ENCODE data around the gene EP300. TPM values are rescaled to one million over a fixed set of nuclear protein-coding genes. Genes with fewer than 3 reads are reported as not detected.

The EP300 gene
- total RNA-seq, 1 experiment from 2014 or later, result 78.6 TPM

DNA sequence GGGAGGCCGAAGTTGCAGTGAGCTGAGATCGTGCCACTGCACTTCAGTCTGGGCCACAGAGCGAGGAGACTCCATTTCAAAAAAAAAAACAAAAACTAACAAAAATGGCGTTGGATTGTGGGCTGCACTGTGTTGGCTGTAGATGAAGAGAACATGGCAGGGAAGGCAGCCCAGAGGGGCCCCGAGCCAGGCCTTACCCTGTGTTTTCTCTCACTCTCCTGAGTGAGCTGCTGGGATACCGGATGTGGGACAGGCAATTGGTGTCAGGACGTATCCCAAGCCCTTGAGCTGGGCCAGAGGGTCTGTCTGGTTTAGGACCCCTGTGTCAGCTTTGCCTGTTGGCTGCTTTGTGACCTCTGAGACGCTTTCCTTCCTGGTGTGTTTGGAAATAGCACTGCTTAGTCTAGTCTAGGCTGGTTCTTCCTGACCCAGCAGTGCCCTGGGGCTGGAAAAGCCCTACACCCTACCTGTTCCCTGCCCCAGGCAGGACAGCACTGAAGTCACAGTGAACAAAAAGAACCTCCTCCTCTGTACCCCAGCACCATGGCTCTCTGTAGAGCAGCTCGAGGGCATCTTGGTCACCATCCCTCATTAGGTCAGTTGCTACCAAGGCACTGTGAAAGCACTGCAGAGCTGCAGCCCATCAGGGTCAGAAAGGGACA is 130.6 kb downstream of the EP300 start:
- intact Hi-C loops (cut with micrococcal nuclease; ENCODE audit: unreplicated experiment), result no loop called here
- ChIA-PET CTCF (no interaction called here), POLR2A (interaction anchor here (0.6 kb wide), 1 partner anchor 434 kb away, joined by 3 read pairs; no protein-coding TSS in a partner anchor)
- BruUV-seq (replicated peaks), result no TSS peak
- Histone ChIP-seq H3K9me3 (no peaks in the 10 kb centered on the region), H3K36me3 (ENCODE audit: control insufficient read depth, insufficient read depth, low read length) (no peaks in the 10 kb centered on the region), H3K4me1 (no peaks in the 10 kb centered on the region), H3K27me3 (replicated peaks; ENCODE audit: control insufficient read depth, insufficient read depth, low read length) (no peaks in the 10 kb centered on the region), H3K4me3 (ENCODE audit: low read depth, low read length) (no peak overlapping the region)
- Mint-ChIP-seq H3K27ac (ENCODE audit: unreplicated experiment) (no peak overlapping the region), H3K9me3 (ENCODE audit: unreplicated experiment) (no peaks in the 10 kb centered on the region), H3K27me3 (ENCODE audit: insufficient read depth, unreplicated experiment) (no peaks in the 10 kb centered on the region), H3K4me1 (ENCODE audit: low read depth, unreplicated experiment) (no peaks in the 10 kb centered on the region), H3K36me3 (ENCODE audit: insufficient read depth, unreplicated experiment) (peaks cover 54% of the 10 kb centered on the region), H3K4me3 (ENCODE audit: unreplicated experiment) (no peak overlapping the region)
- no peak for DNase-seq
- TF ChIP-seq, protein P1, sequence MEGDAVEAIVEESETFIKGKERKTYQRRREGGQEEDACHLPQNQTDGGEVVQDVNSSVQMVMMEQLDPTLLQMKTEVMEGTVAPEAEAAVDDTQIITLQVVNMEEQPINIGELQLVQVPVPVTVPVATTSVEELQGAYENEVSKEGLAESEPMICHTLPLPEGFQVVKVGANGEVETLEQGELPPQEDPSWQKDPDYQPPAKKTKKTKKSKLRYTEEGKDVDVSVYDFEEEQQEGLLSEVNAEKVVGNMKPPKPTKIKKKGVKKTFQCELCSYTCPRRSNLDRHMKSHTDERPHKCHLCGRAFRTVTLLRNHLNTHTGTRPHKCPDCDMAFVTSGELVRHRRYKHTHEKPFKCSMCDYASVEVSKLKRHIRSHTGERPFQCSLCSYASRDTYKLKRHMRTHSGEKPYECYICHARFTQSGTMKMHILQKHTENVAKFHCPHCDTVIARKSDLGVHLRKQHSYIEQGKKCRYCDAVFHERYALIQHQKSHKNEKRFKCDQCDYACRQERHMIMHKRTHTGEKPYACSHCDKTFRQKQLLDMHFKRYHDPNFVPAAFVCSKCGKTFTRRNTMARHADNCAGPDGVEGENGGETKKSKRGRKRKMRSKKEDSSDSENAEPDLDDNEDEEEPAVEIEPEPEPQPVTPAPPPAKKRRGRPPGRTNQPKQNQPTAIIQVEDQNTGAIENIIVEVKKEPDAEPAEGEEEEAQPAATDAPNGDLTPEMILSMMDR (IDR thresholded peaks at IDR 0.05; ENCODE audit: insufficient read depth in 1 of 2, low read depth in 1 of 2, low read length in 1 of 2, severe bottlenecking in 1 of 2, unreplicated experiment in 1 of 2), result no peak

DNA sequence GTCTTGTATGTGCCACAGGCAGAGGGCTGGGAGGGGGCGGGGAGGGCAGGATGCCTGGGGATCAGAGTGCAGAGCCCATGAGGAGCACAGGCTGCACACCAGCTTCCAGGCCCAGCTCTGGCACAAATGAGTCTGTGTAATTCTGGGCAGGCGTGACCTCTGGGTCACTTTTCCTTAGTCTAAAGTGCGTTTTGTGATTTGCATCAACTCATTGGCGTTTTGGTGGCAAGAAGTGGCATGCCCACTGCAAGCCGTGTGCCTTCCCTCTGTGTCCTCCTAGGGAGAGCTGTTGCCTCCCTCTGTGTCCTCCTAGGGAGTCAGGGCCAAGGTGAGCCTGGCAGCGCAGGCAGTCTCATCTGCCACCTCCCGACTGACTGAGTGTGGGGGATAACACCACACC is 131.1 kb downstream of the EP300 start:
- Mint-ChIP-seq H3K27me3 (ENCODE audit: insufficient read depth, unreplicated experiment) (no peaks in the 10 kb centered on the region), H3K27ac (ENCODE audit: unreplicated experiment) (no peak overlapping the region), H3K36me3 (ENCODE audit: insufficient read depth, unreplicated experiment) (peaks cover 55% of the 10 kb centered on the region), H3K4me3 (ENCODE audit: unreplicated experiment) (no peak overlapping the region), H3K4me1 (ENCODE audit: low read depth, unreplicated experiment) (no peaks in the 10 kb centered on the region), H3K9me3 (ENCODE audit: unreplicated experiment) (no peaks in the 10 kb centered on the region)
- POLR2A ChIA-PET, result interaction anchor here (0.6 kb wide), 1 partner anchor 433 kb away, joined by 3 read pairs; no protein-coding TSS in a partner anchor
- intact Hi-C loops (cut with micrococcal nuclease; ENCODE audit: unreplicated experiment), result no loop called here
- TF ChIP-seq, protein P1 (IDR thresholded peaks at IDR 0.05; ENCODE audit: insufficient read depth in 1 of 2, low read depth in 1 of 2, low read length in 1 of 2, severe bottlenecking in 1 of 2, unreplicated experiment in 1 of 2), result no peak
- Histone ChIP-seq H3K4me3 (ENCODE audit: low read depth, low read length) (no peak overlapping the region), H3K27me3 (replicated peaks; ENCODE audit: control insufficient read depth, insufficient read depth, low read length) (no peaks in the 10 kb centered on the region), H3K36me3 (ENCODE audit: control insufficient read depth, insufficient read depth, low read length) (no peaks in the 10 kb centered on the region), H3K4me1 (no peaks in the 10 kb centered on the region), H3K9me3 (no peaks in the 10 kb centered on the region)
- no TSS peak for BruUV-seq (replicated peaks)
- no peak for DNase-seq
- CTCF ChIA-PET, result no interaction called here

DNA sequence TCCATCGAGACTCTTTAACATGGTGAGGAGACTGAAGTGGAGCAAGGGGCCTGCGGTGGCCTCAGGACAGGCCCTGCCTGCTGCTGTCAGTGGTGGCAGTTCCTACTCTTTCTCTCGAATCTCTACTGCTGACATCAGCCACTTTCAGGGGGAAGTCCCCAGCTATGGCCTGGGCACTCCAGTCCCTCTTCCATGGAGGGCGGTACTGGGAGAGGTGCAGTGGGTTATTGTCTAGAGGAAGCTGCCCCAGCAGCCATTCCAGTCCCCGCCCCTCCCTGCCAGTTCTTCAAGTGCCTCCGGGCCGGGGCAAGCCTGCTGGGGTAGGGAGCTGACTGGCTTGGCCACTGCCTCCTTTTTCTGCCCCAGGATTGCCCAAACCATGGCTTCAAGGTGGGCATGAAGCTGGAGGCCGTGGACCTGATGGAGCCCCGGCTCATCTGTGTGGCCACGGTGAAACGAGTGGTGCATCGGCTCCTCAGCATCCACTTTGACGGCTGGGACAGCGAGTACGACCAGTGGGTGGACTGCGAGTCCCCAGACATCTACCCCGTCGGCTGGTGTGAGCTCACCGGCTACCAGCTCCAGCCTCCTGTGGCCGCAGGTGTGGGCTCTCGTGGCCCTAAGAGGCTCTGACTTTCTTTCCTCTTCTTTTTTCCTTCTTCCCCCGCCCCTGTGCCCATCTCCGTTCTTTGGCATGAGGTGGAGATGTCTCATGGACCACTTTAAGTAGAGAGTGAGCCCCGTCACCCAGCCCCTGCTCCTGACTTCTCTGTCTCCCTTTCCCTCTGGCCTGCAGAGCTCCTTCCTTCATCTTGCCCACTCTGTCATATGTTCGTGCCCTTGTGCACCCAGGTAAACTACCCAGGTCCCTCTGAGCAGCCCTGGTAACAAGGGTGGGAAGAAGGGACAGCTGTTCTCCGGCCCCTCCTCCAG is 134.6 kb downstream of the EP300 start:
- Mint-ChIP-seq H3K27ac (ENCODE audit: unreplicated experiment) (no peak overlapping the region), H3K4me3 (ENCODE audit: unreplicated experiment) (no peak overlapping the region), H3K27me3 (ENCODE audit: insufficient read depth, unreplicated experiment) (no peaks in the 10 kb centered on the region), H3K36me3 (ENCODE audit: insufficient read depth, unreplicated experiment) (peaks cover 27% of the 10 kb centered on the region), H3K9me3 (ENCODE audit: unreplicated experiment) (no peaks in the 10 kb centered on the region), H3K4me1 (ENCODE audit: low read depth, unreplicated experiment) (no peaks in the 10 kb centered on the region)
- TF ChIP-seq, protein P1 (IDR thresholded peaks at IDR 0.05; ENCODE audit: insufficient read depth in 1 of 2, low read depth in 1 of 2, low read length in 1 of 2, severe bottlenecking in 1 of 2, unreplicated experiment in 1 of 2), result no peak
- intact Hi-C loops (cut with micrococcal nuclease; ENCODE audit: unreplicated experiment), result no loop called here
- no peaks in the 10 kb centered on the region for H3K4me1 ChIP-seq
- no peak overlapping the region for H3K4me3 ChIP-seq (ENCODE audit: low read depth, low read length)
- ChIA-PET CTCF (no interaction called here), POLR2A (no interaction called here)
- DNase-seq, result no peak
- H3K36me3 ChIP-seq (ENCODE audit: control insufficient read depth, insufficient read depth, low read length), result no peaks in the 10 kb centered on the region
- no peaks in the 10 kb centered on the region for H3K27me3 ChIP-seq (replicated peaks; ENCODE audit: control insufficient read depth, insufficient read depth, low read length)
- H3K9me3 ChIP-seq, result no peaks in the 10 kb centered on the region
- no TSS peak for BruUV-seq (replicated peaks)

Data from Caco-2 (cell line).